GM12801 (cell line): ENCODE data around the gene CAMSAP1.

Source experiments
- CTCF ChIP-seq: IDR thresholded peaks from one replicate; pipeline ENCODE4 v1.5.1; 2011; ENCODE audit warnings: control low read depth; ENCODE audit not compliant: insufficient read length; ENCODE audit errors: extremely low read depth

CAMSAP1 gene

GRCh38 chr9:135789838-135790291 is 117.5 kb downstream of the CAMSAP1 start:
- no peak for TF ChIP-seq CTCF

DNA sequence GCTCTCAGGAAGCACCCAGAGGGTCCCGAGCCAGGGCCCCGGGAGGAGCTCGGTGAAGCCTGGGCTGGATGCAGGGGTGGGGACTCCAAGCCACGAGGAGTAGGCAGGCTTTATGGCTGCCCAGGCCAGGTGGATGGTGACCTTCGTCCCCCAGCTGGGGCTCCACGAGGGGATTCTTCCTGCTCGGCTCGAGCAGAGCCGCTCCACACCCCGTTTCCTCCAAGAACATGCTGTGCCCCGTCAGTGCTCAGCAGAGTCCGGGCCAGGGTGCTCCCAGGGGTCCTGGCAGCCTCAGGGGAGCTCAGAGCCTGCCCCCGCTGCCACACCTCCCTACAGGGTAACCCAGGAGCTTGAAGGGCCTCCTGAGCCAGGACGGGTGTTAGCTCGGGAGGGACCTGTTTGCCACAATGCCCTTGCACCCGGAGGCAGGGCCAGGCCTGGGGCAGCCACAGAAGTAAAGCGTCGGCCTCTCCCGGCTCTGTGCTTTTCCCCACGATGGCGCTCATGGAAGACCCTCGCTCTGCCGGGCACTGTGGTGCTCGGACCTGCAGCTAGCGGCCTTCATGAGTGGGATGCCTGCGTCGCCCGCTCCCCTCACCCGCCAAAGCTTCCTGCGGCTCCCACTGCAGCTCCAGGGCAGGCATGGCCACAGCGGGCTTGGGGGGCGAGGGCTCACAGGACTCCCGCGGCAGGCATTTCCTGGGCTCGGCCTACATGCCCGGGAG is 118.6 kb downstream of the CAMSAP1 start:
- TF ChIP-seq CTCF: no peak

DNA sequence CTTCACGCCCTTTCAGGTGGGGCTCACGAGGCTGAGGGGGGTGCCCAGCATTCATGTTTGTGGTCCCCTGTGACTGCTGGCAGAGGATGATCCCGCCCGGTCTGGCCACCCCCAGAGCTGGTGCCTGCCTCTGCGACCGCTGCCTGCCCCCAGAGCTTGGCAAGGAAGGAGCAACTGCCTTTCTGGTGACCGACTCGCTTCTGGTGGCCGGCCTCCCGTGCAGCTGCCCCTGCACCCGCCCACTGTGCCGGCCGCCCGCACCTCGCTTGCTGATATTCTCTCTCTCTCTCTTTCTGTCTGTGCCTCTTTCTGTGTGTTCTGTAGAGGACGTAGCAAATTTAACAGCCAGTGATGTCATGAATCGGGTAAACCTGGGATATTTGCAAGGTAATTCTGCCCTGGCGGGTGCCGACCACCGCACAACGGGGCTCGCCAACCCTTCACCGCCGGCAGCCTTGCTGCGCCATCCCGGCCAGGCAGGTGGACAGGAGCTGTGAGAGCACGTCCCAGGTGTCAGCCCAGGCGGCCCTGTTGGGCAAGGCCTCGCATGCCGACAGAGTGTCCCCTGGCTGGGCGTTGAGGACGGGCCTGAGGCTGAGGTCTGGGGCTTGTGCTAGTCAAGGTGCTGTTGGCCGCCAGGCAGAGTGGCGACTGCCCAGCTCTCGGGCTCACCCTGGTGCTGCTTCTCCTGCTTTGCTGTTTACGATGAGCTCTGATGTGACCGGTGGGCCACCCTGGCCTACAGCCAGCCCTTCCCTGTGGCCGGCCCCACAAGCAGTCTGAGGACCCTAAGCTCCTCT is 119.4 kb downstream of the CAMSAP1 start:
- no peak for TF ChIP-seq CTCF

DNA sequence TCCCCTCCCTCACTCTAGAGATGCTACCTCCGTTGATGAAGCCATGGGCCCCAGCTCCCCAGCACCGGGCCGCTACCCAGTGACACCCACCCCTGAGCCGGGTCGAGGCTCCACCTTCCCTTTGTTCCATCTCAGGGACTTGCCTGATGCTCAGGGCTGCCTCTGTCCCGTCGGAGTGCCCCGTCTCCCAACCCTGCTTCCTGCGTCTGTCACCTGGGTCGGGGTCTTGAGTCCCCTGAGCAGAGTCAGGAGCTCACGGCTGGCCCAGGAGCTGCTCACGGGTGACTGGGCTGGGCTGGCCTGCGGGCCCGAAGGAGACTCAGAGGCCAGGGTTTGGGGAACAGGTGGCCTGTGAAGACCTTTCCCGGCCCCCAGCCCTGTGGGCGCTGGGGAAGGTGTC is 120.0 kb downstream of the CAMSAP1 start:
- TF ChIP-seq CTCF: no peak

- TF ChIP-seq CTCF: no peak
Measured at GRCh38 chr9:135786146-135786690, 121.1 kb downstream of the CAMSAP1 start.

DNA sequence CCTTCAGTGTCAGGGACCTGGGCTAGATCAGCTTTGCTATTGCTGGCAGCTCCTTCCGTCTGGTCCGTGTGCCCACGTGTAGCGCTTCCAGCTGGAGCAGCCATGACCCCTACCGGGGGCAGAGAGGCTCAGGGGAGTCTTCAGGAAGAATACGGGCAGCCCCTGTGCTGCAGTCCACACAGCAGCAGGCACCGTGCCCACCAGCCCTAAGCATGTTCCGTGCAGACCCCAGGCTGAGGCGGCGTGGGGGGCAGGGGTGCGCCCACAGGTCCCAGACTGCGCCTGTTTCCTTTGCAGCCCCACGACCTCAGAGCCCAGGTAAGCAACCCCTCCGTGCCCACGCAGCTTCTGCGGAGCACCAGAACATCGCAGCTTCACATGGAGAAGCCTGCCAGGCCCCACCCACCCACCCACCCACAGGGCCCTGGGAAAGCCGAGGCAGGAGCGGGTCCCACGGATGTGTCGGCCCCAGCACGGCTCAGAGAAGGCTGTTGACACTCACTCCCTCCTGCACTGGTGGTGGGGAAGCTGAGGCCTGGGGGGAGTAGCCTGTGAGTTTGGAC is 122.3 kb downstream of the CAMSAP1 start:
- TF ChIP-seq CTCF: no peak
